Heart left ventricle (tissue), 16 donors: ENCODE data around the gene SHISA2. TPM values are rescaled to one million over a fixed set of nuclear protein-coding genes. Genes with fewer than 3 reads are reported as not detected.

ENCODE experiments used
- ATAC-seq, 4 donors: fragments of 200-7000 bp; cut with Tn5 transposase; one replicate each; pipeline ENCODE4 v1.9.1; 2020 to 2022; ENCODE audit warnings: moderate library complexity in 4 of 4, mild to moderate bottlenecking in 3 of 4, moderate number of reproducible peaks in 1 of 4
- DNase-seq, 5 donors: peaks; one replicate each; pipeline ENCODE4 v3.0.0-alpha.2; 2020
- H3K27ac ChIP-seq, 12 donors: fragments of 200-600 bp; sonication (generic) in 4 of 12; one replicate each; pipeline versions ENCODE4 v1.5.0 to v1.8.0; 2016 to 2022; ENCODE audit warnings: mild to moderate bottlenecking in 2 of 12
- H3K27me3 ChIP-seq, 9 donors: fragments of 200-600 bp; sonication (generic) in 2 of 9; one replicate each; pipeline versions ENCODE4 v1.5.1 to v1.8.0; 2016 to 2022; ENCODE audit warnings: mild to moderate bottlenecking in 3 of 9
- H3K36me3 ChIP-seq, 9 donors: fragments of 200-600 bp; sonication (generic) in 2 of 9; one replicate each; pipeline versions ENCODE4 v1.5.0 to v1.8.0; 2018 to 2022; ENCODE audit warnings: mild to moderate bottlenecking in 2 of 9
- H3K4me1 ChIP-seq, 12 donors: fragments of 200-600 bp; sonication (generic) in 4 of 12; one replicate each; pipeline versions ENCODE4 v1.5.0 to v1.8.0; 2016 to 2022; ENCODE audit warnings: mild to moderate bottlenecking in 3 of 12
- H3K4me3 ChIP-seq, 12 donors: fragments of 200-600 bp; sonication (generic) in 4 of 12; one replicate each; pipeline versions ENCODE4 v1.5.0 to v1.8.0; 2017 to 2022; ENCODE audit warnings: mild to moderate bottlenecking in 9 of 12, moderate library complexity in 4 of 12
- H3K9me3 ChIP-seq, 12 donors: fragments of 200-600 bp; sonication (generic) in 4 of 12; one replicate each; pipeline versions ENCODE4 v1.5.0 to v1.8.0; 2016 to 2022; ENCODE audit warnings: mild to moderate bottlenecking in 1 of 12
- CTCF ChIP-seq, 12 donors: fragments of 200-600 bp; sonication (generic) in 4 of 12; IDR thresholded peaks; one replicate each; pipeline versions ENCODE4 v1.5.0 to v1.8.0; 2018 to 2022; ENCODE audit warnings: antibody characterized with exemption in 12 of 12, mild to moderate bottlenecking in 5 of 12
- POLR2A ChIP-seq, 2 donors: fragments of 450-650 bp; IDR thresholded peaks; one replicate each; pipeline ENCODE4 v1.6.1; 2017; ENCODE audit warnings: antibody characterized with exemption in 2 of 2, mild to moderate bottlenecking in 2 of 2, moderate library complexity in 2 of 2
- WGBS, 4 donors: extraction: QIAGEN DNeasy Blood & Tissue Kit in 2 of 4; methylation state at CpG; one replicate each; pipeline versions ENCODE4 v1.1.5 to v1.1.7; 2013 to 2018; 5-methylcytosine and 5-hydroxymethylcytosine counted together
- intact Hi-C, 10 donors: fragments of 100-400 bp; cut with DNase I; formaldehyde crosslinking; loops; one replicate each; pipeline versions ENCODE4 v1.11.1 to v1.14.2; 2022
- polyA plus RNA-seq, 2 donors: library from polyadenylated mRNA; stranded (reverse); fragments of 200-250 nt; gene quantifications; one replicate each; pipeline ENCODE4 v1.2.3, GENCODE V29; 2013
- total RNA-seq, 9 donors: library from RNA; depleted of rRNA in 2 of 9; stranded (reverse); fragments of >200 nt in 2 of 9; fragmentation: NEBNext Ultra II Directional in 3 of 9; extraction: Animal tissue kit (Norgen Biotek cat#: 25700) in 3 of 9; gene quantifications; one replicate each; pipeline versions ENCODE4 v1.1.0 to v1.2.4, GENCODE V29; 2016 to 2023
- donor health status: ischemic (EF 13 %, LVEDD 7.1; RV severe dilation, severe dysfunction).
- donor health status: healthy with polysubstance abuse.
- donor health status: DM: no; HTN: yes; CAD: no.
- donor health status: DM: no; HTN: no; CAD: no.
- donor health status: ischemic (EF 25% LVEDD 6.9; RV normal size, moderate dysfunction).
- donor health status: ischemic (EF 25% LVEDD 5.7; RV mildly dilated, moderate dysfunction).
- donor health status: healthy.
- donor health status: DM: yes; HTN: yes; CAD: no.
- donor health status: ischemic (EF 35%, LVEDD 5.7; RV mildly dilated, moderate dysfunction).
- donor health status: nonischemic (EF 11% LVEDD 7.7; RV severe dilation, severe dysfunction).
- donor health status: DM: yes; HTN: yes; CAD: no.
- donor health status: PGD.
- donor health status: ischemic (EF 29% LVEDD 5.4; RV normal size, mild dysfunction).
- donor health status: nonischemic (EF 23%, LVEDD 6.1; RV moderate dilation, normal function).

SHISA2 gene
- total and polyA plus RNA-seq, 11 donors: 0.08 to 0.72 (median 0.12) TPM; not detected in 1

GRCh38 chr13:26048741-26049140 is 3.1 kb downstream of the SHISA2 start:
- Histone ChIP-seq H3K27ac (no peak overlapping the region), H3K27me3 (peaks cover 18 to 93% (median 65%) of the 10 kb centered on the region in 9 donors), H3K9me3 (no peaks in the 10 kb centered on the region), H3K36me3 (no peaks in the 10 kb centered on the region), H3K4me1 (peaks cover 0 to 36% (median 8%) of the 10 kb centered on the region in 12 donors), H3K4me3 (peak overlapping the region in 1 of 12 donors; percentile 20)
- TF ChIP-seq CTCF (IDR thresholded peaks at IDR 0.05): no peak
- no peak for TF ChIP-seq POLR2A (IDR thresholded peaks at IDR 0.05)
- 45 to 60% (median 52%) methylated on average over 4 of the region's 4 CpGs for WGBS, 4 donors
- no peak for ATAC-seq
- intact Hi-C loops: no loop called here
- no peak for DNase-seq

GRCh38 chr13:26047040-26047439 is 4.8 kb downstream of the SHISA2 start:
- TF ChIP-seq CTCF (IDR thresholded peaks at IDR 0.05): no peak
- TF ChIP-seq POLR2A (IDR thresholded peaks at IDR 0.05): no peak
- Histone ChIP-seq H3K4me3 (no peak overlapping the region), H3K9me3 (no peaks in the 10 kb centered on the region), H3K36me3 (no peaks in the 10 kb centered on the region), H3K27ac (no peak overlapping the region), H3K27me3 (peaks cover 18 to 88% (median 53%) of the 10 kb centered on the region in 9 donors), H3K4me1 (peaks cover 0 to 31% (median 8%) of the 10 kb centered on the region in 12 donors)
- ATAC-seq: no peak
- intact Hi-C loops: no loop called here
- WGBS, 4 donors: 96 to 98% (median 98%) methylated on average over 4 of the region's 4 CpGs
- no peak for DNase-seq

GRCh38 chr13:26046639-26047038 is 5.2 kb downstream of the SHISA2 start:
- H3K9me3 ChIP-seq: no peaks in the 10 kb centered on the region
- intact Hi-C loops: no loop called here
- no peak for ATAC-seq
- H3K4me1 ChIP-seq: peaks cover 0 to 27% (median 8%) of the 10 kb centered on the region in 12 donors
- DNase-seq: no peak
- H3K36me3 ChIP-seq: no peaks in the 10 kb centered on the region
- 95 to 97% (median 95%) methylated on average over 11 to 16 of the region's 16 CpGs for WGBS, 4 donors
- TF ChIP-seq CTCF (IDR thresholded peaks at IDR 0.05) (no peak), POLR2A (IDR thresholded peaks at IDR 0.05) (no peak)
- H3K27me3 ChIP-seq: peaks cover 18 to 88% (median 49%) of the 10 kb centered on the region in 9 donors
- no peak overlapping the region for H3K27ac ChIP-seq
- H3K4me3 ChIP-seq: no peak overlapping the region

- H3K4me1 ChIP-seq: peaks cover 0 to 13% (median 0%) of the 10 kb centered on the region in 12 donors
- WGBS, 4 donors: 87 to 96% (median 90%) methylated on average over 2 of the region's 2 CpGs
- intact Hi-C loops: no loop called here
- no peaks in the 10 kb centered on the region for H3K9me3 ChIP-seq
- DNase-seq: no peak
- peaks cover 15 to 74% (median 34%) of the 10 kb centered on the region in 9 donors for H3K27me3 ChIP-seq
- no peak overlapping the region for H3K4me3 ChIP-seq
- no peak for ATAC-seq
- TF ChIP-seq CTCF (IDR thresholded peaks at IDR 0.05) (no peak), POLR2A (IDR thresholded peaks at IDR 0.05) (no peak)
- H3K27ac ChIP-seq: no peak overlapping the region
- H3K36me3 ChIP-seq: no peaks in the 10 kb centered on the region
Measured at GRCh38 chr13:26045142-26045541, 6.7 kb downstream of the SHISA2 start.
